ENCODE measurements around the gene RASA4B.

DNA sequence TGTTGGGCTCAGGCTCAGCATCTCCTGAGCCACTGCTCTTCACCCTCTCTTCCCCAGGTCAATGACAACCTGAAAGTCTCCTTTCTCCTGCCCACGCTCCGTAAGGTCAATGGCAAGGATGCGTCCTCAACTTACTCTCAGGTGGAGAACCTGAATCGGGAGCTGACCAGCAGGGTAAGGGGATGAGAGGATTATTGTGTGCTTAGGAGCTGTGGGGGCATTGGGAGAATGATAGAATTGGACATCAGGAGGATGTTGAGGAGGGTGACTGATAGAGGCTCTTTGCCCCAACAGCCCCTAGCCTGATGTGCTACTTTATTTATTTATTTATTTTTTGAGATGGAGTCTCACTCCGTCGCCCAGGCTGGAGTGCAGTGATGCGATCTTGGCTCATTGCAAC is 51.5 kb downstream of the RASA4B start:
- TF ChIP-seq, protein P1, sequence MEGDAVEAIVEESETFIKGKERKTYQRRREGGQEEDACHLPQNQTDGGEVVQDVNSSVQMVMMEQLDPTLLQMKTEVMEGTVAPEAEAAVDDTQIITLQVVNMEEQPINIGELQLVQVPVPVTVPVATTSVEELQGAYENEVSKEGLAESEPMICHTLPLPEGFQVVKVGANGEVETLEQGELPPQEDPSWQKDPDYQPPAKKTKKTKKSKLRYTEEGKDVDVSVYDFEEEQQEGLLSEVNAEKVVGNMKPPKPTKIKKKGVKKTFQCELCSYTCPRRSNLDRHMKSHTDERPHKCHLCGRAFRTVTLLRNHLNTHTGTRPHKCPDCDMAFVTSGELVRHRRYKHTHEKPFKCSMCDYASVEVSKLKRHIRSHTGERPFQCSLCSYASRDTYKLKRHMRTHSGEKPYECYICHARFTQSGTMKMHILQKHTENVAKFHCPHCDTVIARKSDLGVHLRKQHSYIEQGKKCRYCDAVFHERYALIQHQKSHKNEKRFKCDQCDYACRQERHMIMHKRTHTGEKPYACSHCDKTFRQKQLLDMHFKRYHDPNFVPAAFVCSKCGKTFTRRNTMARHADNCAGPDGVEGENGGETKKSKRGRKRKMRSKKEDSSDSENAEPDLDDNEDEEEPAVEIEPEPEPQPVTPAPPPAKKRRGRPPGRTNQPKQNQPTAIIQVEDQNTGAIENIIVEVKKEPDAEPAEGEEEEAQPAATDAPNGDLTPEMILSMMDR (IDR thresholded peaks at IDR 0.05) = no peak
- no peak for TF ChIP-seq POLR2A (IDR thresholded peaks at IDR 0.05)

Data from thyroid gland (tissue), 4 donors.